Loucy (cell line): Measurements from ENCODE around the gene ADGRB3.

ENCODE experiments used
- H2AFZ ChIP-seq: fragments of 200-600 bp; sonication (generic); 2 replicates; pipeline ENCODE4 v1.6.0; 2016; ENCODE audit warnings: antibody characterized with exemption, mild to moderate bottlenecking, low read length, moderate library complexity
- H3F3A ChIP-seq: fragments of 200-600 bp; 2 replicates; pipeline ENCODE4 v1.6.0; 2016; ENCODE audit warnings: antibody characterized with exemption, low read depth, mild to moderate bottlenecking
- H3K27me3 ChIP-seq: fragments of 200-600 bp; sonication (generic); 2 replicates; pipeline ENCODE4 v1.6.1; 2014; ENCODE audit warnings: low read length, mild to moderate bottlenecking; ENCODE audit not compliant: insufficient read depth, poor library complexity, severe bottlenecking
- H3K36me3 ChIP-seq: fragments of 200-600 bp; sonication (generic); 2 replicates; pipeline ENCODE4 v1.6.1; 2016; ENCODE audit warnings: low read length; ENCODE audit not compliant: insufficient read depth
- H3K4me1 ChIP-seq: fragments of 200-600 bp; sonication (generic); 2 replicates; pipeline ENCODE4 v1.5.1; 2014; ENCODE audit warnings: low read length, mild to moderate bottlenecking; ENCODE audit not compliant: insufficient read depth, poor library complexity, severe bottlenecking
- H3K4me2 ChIP-seq: fragments of 200-600 bp; sonication (generic); 2 replicates; pipeline ENCODE4 v1.6.0; 2014; ENCODE audit warnings: antibody characterized with exemption, low read length, low read depth, mild to moderate bottlenecking; ENCODE audit not compliant: poor library complexity, severe bottlenecking
- H3K4me3 ChIP-seq: fragments of 200-600 bp; sonication (generic); 2 replicates; pipeline ENCODE4 v1.5.1; 2014; ENCODE audit warnings: low read length, mild to moderate bottlenecking, mixed read lengths; ENCODE audit not compliant: poor library complexity, severe bottlenecking
- H3K79me2 ChIP-seq: fragments of 200-600 bp; sonication (generic); 2 replicates; pipeline ENCODE4 v1.6.1; 2014; ENCODE audit warnings: low read length; ENCODE audit not compliant: insufficient read depth
- H3K9ac ChIP-seq: fragments of 200-600 bp; sonication (generic); 2 replicates; pipeline ENCODE4 v1.6.0; 2014; ENCODE audit warnings: mild to moderate bottlenecking, low read depth, low read length, moderate library complexity; ENCODE audit not compliant: poor library complexity, severe bottlenecking
- H3K9me2 ChIP-seq: fragments of 200-600 bp; sonication (generic); replicated peaks from 2 replicates; pipeline ENCODE4 v1.6.1; 2016; ENCODE audit warnings: low read depth, low read length, mixed read lengths
- H3K9me3 ChIP-seq: fragments of 200-600 bp; sonication (generic); 2 replicates; pipeline ENCODE4 v1.6.1; 2014; ENCODE audit warnings: mild to moderate bottlenecking, antibody characterized with exemption, low read length, low read depth; ENCODE audit not compliant: insufficient read depth
- H4K20me1 ChIP-seq: fragments of 200-600 bp; sonication (generic); 2 replicates; pipeline ENCODE4 v1.6.0; 2014; ENCODE audit warnings: antibody characterized with exemption, low read length, mild to moderate bottlenecking; ENCODE audit not compliant: insufficient read depth, poor library complexity, severe bottlenecking
- CTCF ChIP-seq: fragments of 200-600 bp; sonication (generic); conservative IDR thresholded peaks from 2 replicates; pipeline ENCODE4 v1.5.1; 2014; ENCODE audit warnings: mild to moderate bottlenecking, antibody characterized with exemption, low read length
- EZH2phosphoT487 ChIP-seq: fragments of 200-600 bp; IDR thresholded peaks from 2 replicates; pipeline ENCODE4 v1.6.1; 2018; ENCODE audit warnings: antibody characterized with exemption, mild to moderate bottlenecking, moderate library complexity, borderline replicate concordance

ADGRB3 gene

GRCh38 chr6:69019832-69020231 lies 384.8 kb downstream of the ADGRB3 start:
- Histone ChIP-seq H2AFZ (no peak overlapping the region), H3K9me2 (no peaks in the 10 kb centered on the region), H3K79me2 (no peaks in the 10 kb centered on the region), H3K36me3 (no peaks in the 10 kb centered on the region), H4K20me1 (no peaks in the 10 kb centered on the region), H3K9me3 (no peaks in the 10 kb centered on the region), H3K27me3 (no peaks in the 10 kb centered on the region), H3F3A (no peaks in the 10 kb centered on the region), H3K4me3 (no peak overlapping the region), H3K4me2 (no peak overlapping the region), H3K9ac (no peak overlapping the region), H3K4me1 (no peaks in the 10 kb centered on the region)
- TF ChIP-seq CTCF (no peak), EZH2phosphoT487 (no peak)

- Histone ChIP-seq H3K4me2 (no peak overlapping the region), H3K9me3 (no peaks in the 10 kb centered on the region), H3K4me1 (no peaks in the 10 kb centered on the region), H3K27me3 (no peaks in the 10 kb centered on the region), H4K20me1 (no peaks in the 10 kb centered on the region), H3F3A (no peaks in the 10 kb centered on the region), H2AFZ (no peak overlapping the region), H3K9ac (no peak overlapping the region), H3K4me3 (no peak overlapping the region), H3K36me3 (no peaks in the 10 kb centered on the region), H3K79me2 (no peaks in the 10 kb centered on the region), H3K9me2 (no peaks in the 10 kb centered on the region)
- TF ChIP-seq EZH2phosphoT487 (no peak), CTCF (no peak)
These were observed 387.9 kb downstream of the ADGRB3 start for GRCh38 chr6:69022993-69023392.

- H3K9ac ChIP-seq = no peak overlapping the region
- H3K4me2 ChIP-seq = no peak overlapping the region
- H3K36me3 ChIP-seq = no peaks in the 10 kb centered on the region
- no peak overlapping the region for H2AFZ ChIP-seq
- no peak overlapping the region for H3K4me3 ChIP-seq
- H3K4me1 ChIP-seq = no peaks in the 10 kb centered on the region
- no peaks in the 10 kb centered on the region for H3F3A ChIP-seq
- TF ChIP-seq EZH2phosphoT487 = no peak
- no peak for TF ChIP-seq CTCF
- H3K9me2 ChIP-seq = no peaks in the 10 kb centered on the region
- no peaks in the 10 kb centered on the region for H4K20me1 ChIP-seq
- H3K9me3 ChIP-seq = no peaks in the 10 kb centered on the region
- no peaks in the 10 kb centered on the region for H3K27me3 ChIP-seq
- no peaks in the 10 kb centered on the region for H3K79me2 ChIP-seq
These were observed 391.2 kb downstream of the ADGRB3 start for GRCh38 chr6:69026243-69026642.
